ENCODE results near the gene NR5A2.
A peak's percentile ranks its signal among the peaks of the same experiment; 100 is the strongest.
"Not testable (repeated sequence)": the region's sequence is repeated elsewhere in the genome, so short reads cannot be mapped to it uniquely, and the experiment has no call there.

The NR5A2 gene

GRCh38 chr1:200166411-200166810 lies 138.9 kb downstream of the NR5A2 start:
- DNase-seq = peak; percentile 66 to 79 (median 71)

GRCh38 chr1:200168926-200169325 lies 141.4 kb downstream of the NR5A2 start:
- DNase-seq = no peak

- DNase-seq = no peak
These were observed 144.8 kb downstream of the NR5A2 start for GRCh38 chr1:200172311-200172710.

- no peak for DNase-seq
These were observed 145.6 kb downstream of the NR5A2 start for GRCh38 chr1:200173097-200173618.

- no peak for DNase-seq
These were observed 147.2 kb downstream of the NR5A2 start for GRCh38 chr1:200174525-200175295.

- DNase-seq = no peak
These were observed 148.7 kb downstream of the NR5A2 start for GRCh38 chr1:200176181-200176580.

GRCh38 chr1:200176798-200177197 lies 149.3 kb downstream of the NR5A2 start:
- DNase-seq = no peak

- no peak for DNase-seq
These were observed 150.8 kb downstream of the NR5A2 start for GRCh38 chr1:200178340-200178739.

GRCh38 chr1:200179126-200179780 lies 151.7 kb downstream of the NR5A2 start:
- DNase-seq = no peak

GRCh38 chr1:200179781-200180160 lies 152.3 kb downstream of the NR5A2 start:
- DNase-seq = no peak

- DNase-seq = peak; percentile 5 to 39 (median 16)
These were observed 153.3 kb downstream of the NR5A2 start for GRCh38 chr1:200180821-200181220.

- DNase-seq = no peak
These were observed 154.4 kb downstream of the NR5A2 start for GRCh38 chr1:200181861-200182260.

GRCh38 chr1:200182701-200183100 lies 155.2 kb downstream of the NR5A2 start:
- DNase-seq = no peak

- DNase-seq = peak in 1 of 3 donors; percentile 17
These were observed 156.1 kb downstream of the NR5A2 start for GRCh38 chr1:200183637-200184036.

GRCh38 chr1:200184196-200184595 lies 156.7 kb downstream of the NR5A2 start:
- DNase-seq = peak; percentile 88 to 90 (median 90)

- DNase-seq = peak; percentile 39 to 72 (median 65)
These were observed 157.7 kb downstream of the NR5A2 start for GRCh38 chr1:200185191-200185590.

- not testable (repeated sequence) for DNase-seq
These were observed 159.8 kb downstream of the NR5A2 start for GRCh38 chr1:200187332-200187731.

- DNase-seq = no peak
These were observed 164.5 kb downstream of the NR5A2 start for GRCh38 chr1:200191993-200192392.

GRCh38 chr1:200194477-200194876 lies 167.0 kb downstream of the NR5A2 start:
- DNase-seq = no peak

GRCh38 chr1:200198236-200198635 lies 170.7 kb downstream of the NR5A2 start:
- no peak for DNase-seq

- DNase-seq = no peak
These were observed 177.9 kb downstream of the NR5A2 start for GRCh38 chr1:200205216-200205995.

- peak; percentile 69 to 85 (median 82) for DNase-seq
These were observed 178.8 kb downstream of the NR5A2 start for GRCh38 chr1:200206340-200206739.

GRCh38 chr1:200206761-200207160 lies 179.3 kb downstream of the NR5A2 start:
- DNase-seq = peak in 1 of 3 donors; percentile 6

Data from suppressor macrophage treated with lipopolysaccharide for 1 hour (primary cell).